HEK293 (cell line): Measurements from ENCODE around the gene CWH43.

ENCODE experiments used
- CTCF ChIA-PET: fragments of 350-600 bp; formaldehyde crosslinking; extraction: SDS; loops from one replicate; lab custom pipeline; 2021; ENCODE audit warnings: antibody characterized with exemption; lab: Yijun Ruan, JAX
- POLR2A ChIA-PET: fragments of 300-600 bp; formaldehyde crosslinking; extraction: SDS; loops from one replicate; lab custom pipeline; 2020; ENCODE audit warnings: antibody characterized with exemption, inconsistent platforms; lab: Yijun Ruan, JAX
- H3K27ac ChIP-seq: fragments of 200-500 bp; sonication (Bioruptor generic); 2 replicates; pipeline ENCODE4 v1.5.1; 2014; ENCODE audit warnings: low read depth, low read length, control low read depth, inconsistent platforms; ENCODE audit errors: extremely low read depth
- H3K36me3 ChIP-seq, 2 experiments: fragments of 200-500 bp in 1 of 2; sonication (Bioruptor generic) in 1 of 2; 1 replicate in 1 of 2; 2 replicates in 1 of 2; pipeline ENCODE4 v1.5.1; 2014 to 2017; ENCODE audit warnings: inconsistent platforms in 2 of 2, low read length in 2 of 2; ENCODE audit not compliant: control insufficient read depth in 2 of 2, insufficient read depth in 1 of 2
- H3K4me1 ChIP-seq: fragments of 200-500 bp; sonication (Bioruptor generic); 2 replicates; pipeline ENCODE4 v1.5.1; 2014; ENCODE audit warnings: mild to moderate bottlenecking, low read length, inconsistent platforms; ENCODE audit not compliant: control insufficient read depth, insufficient read depth
- H3K4me3 ChIP-seq: 2 replicates; pipeline ENCODE4 v1.5.1; 2011; ENCODE audit warnings: low read depth, mild to moderate bottlenecking, control low read depth, low read length, moderate library complexity
- H3K9me3 ChIP-seq: fragments of 200-500 bp; sonication (Bioruptor generic); 2 replicates; pipeline ENCODE4 v1.5.1; 2014; ENCODE audit warnings: low read depth, low read length, inconsistent platforms; ENCODE audit not compliant: control insufficient read depth, insufficient read depth
- AEBP2 ChIP-seq: fragments of 450-650 bp; formaldehyde crosslinking; IDR thresholded peaks from 2 replicates; pipeline ENCODE4 v1.5.1; 2016; ENCODE audit warnings: missing biosample characterization, missing genetic modification characterization, borderline replicate concordance
- BCL11A ChIP-seq: fragments of 450-650 bp; formaldehyde crosslinking; IDR thresholded peaks from 2 replicates; pipeline ENCODE4 v1.5.1; 2016; ENCODE audit warnings: low read depth, missing biosample characterization, missing genetic modification characterization
- ELK4 ChIP-seq: IDR thresholded peaks from 2 replicates; pipeline ENCODE4 v1.6.1; 2011; ENCODE audit warnings: mild to moderate bottlenecking, low read depth, low read length, borderline replicate concordance
- GLI2 ChIP-seq: fragments of 450-650 bp; formaldehyde crosslinking; IDR thresholded peaks from 2 replicates; pipeline ENCODE4; 2017; ENCODE audit warnings: missing biosample characterization, missing genetic modification characterization, low read depth, borderline replicate concordance
- KLF1 ChIP-seq: fragments of 450-650 bp; formaldehyde crosslinking; IDR thresholded peaks from 2 replicates; pipeline ENCODE4 v1.5.1; 2016; ENCODE audit warnings: missing biosample characterization, missing genetic modification characterization
- KLF16 ChIP-seq: fragments of 450-650 bp; formaldehyde crosslinking; IDR thresholded peaks from 2 replicates; pipeline ENCODE4 v1.5.1; 2017; ENCODE audit warnings: missing biosample characterization, missing genetic modification characterization
- REST ChIP-seq: fragments of 450-650 bp; formaldehyde crosslinking; IDR thresholded peaks from 2 replicates; pipeline ENCODE4 v1.5.1; 2016; ENCODE audit warnings: missing biosample characterization, missing genetic modification characterization
- SP2 ChIP-seq: fragments of 450-650 bp; formaldehyde crosslinking; IDR thresholded peaks from 2 replicates; pipeline ENCODE4 v1.5.1; 2016; ENCODE audit warnings: missing biosample characterization, missing genetic modification characterization
- YY1 ChIP-seq: fragments of 450-650 bp; formaldehyde crosslinking; IDR thresholded peaks from 2 replicates; pipeline ENCODE4 v1.5.1; 2018; ENCODE audit warnings: missing biosample characterization, missing genetic modification characterization
- ZBTB49 ChIP-seq: fragments of 450-650 bp; formaldehyde crosslinking; IDR thresholded peaks from 2 replicates; pipeline ENCODE4 v1.5.1; 2016; ENCODE audit warnings: missing biosample characterization, missing genetic modification characterization, low read depth
- ZFP41 ChIP-seq: fragments of 450-650 bp; formaldehyde crosslinking; IDR thresholded peaks from 2 replicates; pipeline ENCODE4 v1.5.1; 2016; ENCODE audit warnings: missing biosample characterization, missing genetic modification characterization, borderline replicate concordance
- ZNF133 ChIP-seq: fragments of 450-650 bp; formaldehyde crosslinking; IDR thresholded peaks from 2 replicates; pipeline ENCODE4 v1.5.1; 2016; ENCODE audit warnings: missing biosample characterization, missing genetic modification characterization
- ZNF335 ChIP-seq: fragments of 450-650 bp; formaldehyde crosslinking; conservative IDR thresholded peaks from 2 replicates; pipeline ENCODE4 v1.5.1; 2016; ENCODE audit warnings: missing biosample characterization, missing genetic modification characterization
- ZNF362 ChIP-seq: fragments of 450-650 bp; formaldehyde crosslinking; IDR thresholded peaks from 2 replicates; pipeline ENCODE4 v1.5.1; 2016; ENCODE audit warnings: missing biosample characterization, missing genetic modification characterization
- ZNF391 ChIP-seq: fragments of 450-650 bp; formaldehyde crosslinking; IDR thresholded peaks from 2 replicates; pipeline ENCODE4 v1.5.1; 2016; ENCODE audit warnings: low read depth, missing biosample characterization, missing genetic modification characterization, borderline replicate concordance
- ZNF404 ChIP-seq: fragments of 450-650 bp; formaldehyde crosslinking; IDR thresholded peaks from 2 replicates; pipeline ENCODE4 v1.5.1; 2017; ENCODE audit warnings: missing biosample characterization, missing genetic modification characterization
- ZNF426 ChIP-seq: fragments of 450-650 bp; formaldehyde crosslinking; IDR thresholded peaks from 2 replicates; pipeline ENCODE4 v1.5.1; 2017; ENCODE audit warnings: missing biosample characterization, missing genetic modification characterization, mild to moderate bottlenecking, inconsistent platforms, moderate library complexity
- ZNF514 ChIP-seq: fragments of 450-650 bp; formaldehyde crosslinking; IDR thresholded peaks from 2 replicates; pipeline ENCODE4 v1.5.1; 2016; ENCODE audit warnings: missing biosample characterization, missing genetic modification characterization
- ZNF610 ChIP-seq: fragments of 450-650 bp; formaldehyde crosslinking; IDR thresholded peaks from 2 replicates; pipeline ENCODE4 v1.5.1; 2016; ENCODE audit warnings: missing biosample characterization, missing genetic modification characterization, borderline replicate concordance
- ZNF654 ChIP-seq: fragments of 450-650 bp; formaldehyde crosslinking; IDR thresholded peaks from 2 replicates; pipeline ENCODE4 v1.5.1; 2016; ENCODE audit warnings: low read depth, missing biosample characterization, missing genetic modification characterization
- ZNF704 ChIP-seq: fragments of 450-650 bp; formaldehyde crosslinking; IDR thresholded peaks from 2 replicates; pipeline ENCODE4 v1.5.1; 2016; ENCODE audit warnings: missing biosample characterization, missing genetic modification characterization
- ZSCAN5A ChIP-seq: fragments of 450-650 bp; formaldehyde crosslinking; IDR thresholded peaks from 2 replicates; pipeline ENCODE4 v1.5.1; 2016; ENCODE audit warnings: missing biosample characterization, missing genetic modification characterization
- ZXDB ChIP-seq: fragments of 450-650 bp; formaldehyde crosslinking; IDR thresholded peaks from 2 replicates; pipeline ENCODE4 v1.5.1; 2016; ENCODE audit warnings: missing biosample characterization, missing genetic modification characterization

The CWH43 gene

GRCh38 chr4:48943387-48943786 lies 42.7 kb upstream of the CWH43 start:
- TF ChIP-seq ZNF654 (tag by site-specific recombination) (peak; percentile 9; the same call in 1 of the 2 replicates), GLI2 (tag by site-specific recombination) (no peak), ZNF426 (tag by site-specific recombination) (no peak), ZXDB (no peak), ELK4 (no peak), ZNF704 (no peak), BCL11A (no peak), ZFP41 (no peak)
- POLR2A ChIA-PET, result no interaction called here
- CTCF ChIA-PET, result interaction anchor here (0.6 to 3.0 kb wide), 4 partner anchors 11 to 123 kb away, joined by 3 to 25 read pairs (median 4); no protein-coding TSS in a partner anchor
- Histone ChIP-seq H3K9me3 (no peaks in the 10 kb centered on the region), H3K4me3 (no peak overlapping the region), H3K27ac (no peak overlapping the region), H3K36me3 (no peaks in the 10 kb centered on the region), H3K4me1 (no peaks in the 10 kb centered on the region)

- Histone ChIP-seq H3K36me3 (no peaks in the 10 kb centered on the region), H3K27ac (no peak overlapping the region), H3K4me3 (no peak overlapping the region), H3K4me1 (no peaks in the 10 kb centered on the region), H3K9me3 (no peaks in the 10 kb centered on the region)
- ChIA-PET CTCF (interaction anchor here (0.6 to 3.0 kb wide), 10 partner anchors 7 to 498 kb away, joined by 3 to 25 read pairs (median 4); no protein-coding TSS in a partner anchor), POLR2A (no interaction called here)
- no peak for TF ChIP-seq ZNF514 (tag by site-specific recombination)
- TF ChIP-seq ZNF404 (tag by site-specific recombination), result no peak
- TF ChIP-seq ZNF610 (tag by site-specific recombination), result no peak
- no peak for TF ChIP-seq ZNF133 (tag by site-specific recombination)
- no peak for TF ChIP-seq ZNF362
- no peak for TF ChIP-seq ZNF654 (tag by site-specific recombination)
- no peak for TF ChIP-seq ZBTB49
- no peak for TF ChIP-seq KLF1 (tag by site-specific recombination)
- no peak for TF ChIP-seq ZNF391
- TF ChIP-seq REST (tag by site-specific recombination), result no peak
- TF ChIP-seq SP2, result no peak
- no peak for TF ChIP-seq AEBP2
- no peak for TF ChIP-seq ZNF335 (tag by site-specific recombination)
- TF ChIP-seq KLF16 (tag by site-specific recombination), result no peak
- no peak for TF ChIP-seq YY1 (tag by site-specific recombination)
- TF ChIP-seq ZSCAN5A (tag by site-specific recombination), result no peak
Observed at GRCh38 chr4:48944252-48944651, 41.8 kb upstream of the CWH43 start.
